ENCODE results near the gene ZMAT5.

The ZMAT5 gene

GRCh38 chr22:29748248-29748893 lies 18.4 kb downstream of the ZMAT5 start:
- POLR2A ChIA-PET = interaction anchor here (0.6 kb wide), 1 partner anchor 305 kb away, joined by 3 read pairs; no protein-coding TSS in a partner anchor

GRCh38 chr22:29747832-29748231 lies 19.0 kb downstream of the ZMAT5 start:
- POLR2A ChIA-PET = interaction anchor here (0.7 kb wide), 1 partner anchor 267 kb away, joined by 3 read pairs; no protein-coding TSS in a partner anchor
- no peak overlapping the region for H3K27ac ChIP-seq (ENCODE audit: extremely low read depth, low read depth, low read length)

More at GRCh38 chr22:29748248-29748893, 18.4 kb downstream of the ZMAT5 start:
- no peak overlapping the region for H3K4me3 ChIP-seq (ENCODE audit: low read depth, low read length)
- H3K27ac ChIP-seq (ENCODE audit: extremely low read depth, low read depth, low read length) = no peak overlapping the region
- peaks cover 0 to 31% of the 10 kb centered on the region in 2 experiments; a peak in 2 of 3 replicates for H3K36me3 ChIP-seq (ENCODE audit: control insufficient read depth in 2 of 2, insufficient read depth in 1 of 2, low read length in 2 of 2)
- no peaks in the 10 kb centered on the region for H3K9me3 ChIP-seq (ENCODE audit: control insufficient read depth, insufficient read depth, low read depth, low read length)
- TF ChIP-seq ZBTB21 (tag by site-specific recombination; IDR thresholded peaks at IDR 0.05) (no peak), ZNF140 (tag by site-specific recombination; IDR thresholded peaks at IDR 0.05) (no peak), ZNF837 (tag by site-specific recombination; IDR thresholded peaks at IDR 0.05) (no peak), ZNF23 (tag by site-specific recombination; IDR thresholded peaks at IDR 0.05; ENCODE audit: borderline replicate concordance) (no peak), ZSCAN30 (tag by site-specific recombination; IDR thresholded peaks at IDR 0.05) (no peak), ZNF223 (tag by site-specific recombination; IDR thresholded peaks at IDR 0.05) (no peak), ZNF175 (tag by site-specific recombination; IDR thresholded peaks at IDR 0.05) (no peak), ZNF561 (tag by site-specific recombination; IDR thresholded peaks at IDR 0.05; ENCODE audit: borderline replicate concordance) (no peak), ZNF324 (tag by site-specific recombination; IDR thresholded peaks at IDR 0.05) (no peak), PRDM4 (tag by site-specific recombination; IDR thresholded peaks at IDR 0.05) (no peak), ZNF48 (tag by site-specific recombination; IDR thresholded peaks at IDR 0.05) (no peak), ZBTB1 (tag by site-specific recombination; IDR thresholded peaks at IDR 0.05) (no peak)
- CTCF ChIA-PET = interaction anchor here (1.4 kb wide), 1 partner anchor 59 kb away, joined by 3 read pairs; no protein-coding TSS in a partner anchor
- no peaks in the 10 kb centered on the region for H3K4me1 ChIP-seq (ENCODE audit: control insufficient read depth, insufficient read depth, low read length)

GRCh38 chr22:29744902-29745301 lies 21.9 kb downstream of the ZMAT5 start:
- ChIA-PET CTCF (interaction anchor here (0.5 to 1.4 kb wide), 2 partner anchors 261 to 1216 kb away, joined by 3 to 6 read pairs; no protein-coding TSS in a partner anchor), POLR2A (interaction anchor here (1.4 kb wide), 1 partner anchor 9 kb away, joined by 3 read pairs; no protein-coding TSS in a partner anchor)
- Histone ChIP-seq H3K27ac (ENCODE audit: extremely low read depth, low read depth, low read length) (no peak overlapping the region), H3K36me3 (ENCODE audit: control insufficient read depth in 2 of 2, insufficient read depth in 1 of 2, low read length in 2 of 2) (peaks cover 0 to 45% of the 10 kb centered on the region in 2 experiments; a peak in 2 of 3 replicates), H3K9me3 (ENCODE audit: control insufficient read depth, insufficient read depth, low read depth, low read length) (no peaks in the 10 kb centered on the region), H3K4me1 (ENCODE audit: control insufficient read depth, insufficient read depth, low read length) (no peaks in the 10 kb centered on the region), H3K4me3 (ENCODE audit: low read depth, low read length) (no peak overlapping the region)
- no peak for TF ChIP-seq ZNF626 (tag by site-specific recombination; IDR thresholded peaks at IDR 0.05)
- no peak for TF ChIP-seq ZBTB7A (tag by site-specific recombination; IDR thresholded peaks at IDR 0.05; ENCODE audit: low read depth)
- TF ChIP-seq ZNF16 (tag by site-specific recombination; IDR thresholded peaks at IDR 0.05; ENCODE audit: low read depth) = no peak
- TF ChIP-seq ZNF157 (tag by site-specific recombination; IDR thresholded peaks at IDR 0.05) = no peak
- TF ChIP-seq SP7 (tag by site-specific recombination; IDR thresholded peaks at IDR 0.05) = no peak
- no peak for TF ChIP-seq ZSCAN5A (tag by site-specific recombination; IDR thresholded peaks at IDR 0.05)
- TF ChIP-seq ZNF266 (tag by site-specific recombination; IDR thresholded peaks at IDR 0.05; ENCODE audit: low read depth) = no peak
- no peak for TF ChIP-seq ZNF398 (tag by site-specific recombination; IDR thresholded peaks at IDR 0.05)
- no peak for TF ChIP-seq ZNF530 (tag by site-specific recombination; IDR thresholded peaks at IDR 0.05; ENCODE audit: low read depth)
- no peak for TF ChIP-seq ZNF473 (tag by site-specific recombination; IDR thresholded peaks at IDR 0.05)
- no peak for TF ChIP-seq ZNF747 (tag by site-specific recombination; IDR thresholded peaks at IDR 0.05)
- no peak for TF ChIP-seq FEZF1 (tag by site-specific recombination; IDR thresholded peaks at IDR 0.05)
- TF ChIP-seq ZNF529 (tag by site-specific recombination; IDR thresholded peaks at IDR 0.05; ENCODE audit: insufficient replicate concordance) = no peak
- TF ChIP-seq ZNF19 (tag by site-specific recombination; IDR thresholded peaks at IDR 0.05; ENCODE audit: low read depth) = no peak

More at GRCh38 chr22:29747832-29748231, 19.0 kb downstream of the ZMAT5 start:
- Histone ChIP-seq H3K4me3 (ENCODE audit: low read depth, low read length) (no peak overlapping the region), H3K9me3 (ENCODE audit: control insufficient read depth, insufficient read depth, low read depth, low read length) (no peaks in the 10 kb centered on the region), H3K4me1 (ENCODE audit: control insufficient read depth, insufficient read depth, low read length) (no peaks in the 10 kb centered on the region), H3K36me3 (ENCODE audit: control insufficient read depth in 2 of 2, insufficient read depth in 1 of 2, low read length in 2 of 2) (peaks cover 0 to 31% of the 10 kb centered on the region in 2 experiments; a peak in 2 of 3 replicates)
- CTCF ChIA-PET = interaction anchor here (0.6 to 1.5 kb wide), 3 partner anchors 10 to 58 kb away, joined by 3 to 4 read pairs (median 3); no protein-coding TSS in a partner anchor
- TF ChIP-seq ZIC2 (tag by site-specific recombination; IDR thresholded peaks at IDR 0.05) = no peak
- TF ChIP-seq ZNF404 (tag by site-specific recombination; IDR thresholded peaks at IDR 0.05) = no peak
- no peak for TF ChIP-seq ZSCAN23 (tag by site-specific recombination; IDR thresholded peaks at IDR 0.05)
- no peak for TF ChIP-seq ZNF843 (tag by site-specific recombination; IDR thresholded peaks at IDR 0.05)
- TF ChIP-seq KLF1 (tag by site-specific recombination; IDR thresholded peaks at IDR 0.05) = peak; percentile 82

Measured in HEK293 (cell line).